GM21447 (cell line): Measurements from ENCODE around the gene CST5.
"Not testable (repeated sequence)": the region's sequence is repeated elsewhere in the genome, so short reads cannot be mapped to it uniquely, and the experiment has no call there.

ENCODE experiments used
- ATAC-seq: cut with Tn5 transposase; IDR thresholded peaks from one replicate; pipeline ENCODE4 v1.9.1; 2021; ENCODE audit not compliant: unreplicated experiment

Gene CST5, protein sequence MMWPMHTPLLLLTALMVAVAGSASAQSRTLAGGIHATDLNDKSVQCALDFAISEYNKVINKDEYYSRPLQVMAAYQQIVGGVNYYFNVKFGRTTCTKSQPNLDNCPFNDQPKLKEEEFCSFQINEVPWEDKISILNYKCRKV

DNA sequence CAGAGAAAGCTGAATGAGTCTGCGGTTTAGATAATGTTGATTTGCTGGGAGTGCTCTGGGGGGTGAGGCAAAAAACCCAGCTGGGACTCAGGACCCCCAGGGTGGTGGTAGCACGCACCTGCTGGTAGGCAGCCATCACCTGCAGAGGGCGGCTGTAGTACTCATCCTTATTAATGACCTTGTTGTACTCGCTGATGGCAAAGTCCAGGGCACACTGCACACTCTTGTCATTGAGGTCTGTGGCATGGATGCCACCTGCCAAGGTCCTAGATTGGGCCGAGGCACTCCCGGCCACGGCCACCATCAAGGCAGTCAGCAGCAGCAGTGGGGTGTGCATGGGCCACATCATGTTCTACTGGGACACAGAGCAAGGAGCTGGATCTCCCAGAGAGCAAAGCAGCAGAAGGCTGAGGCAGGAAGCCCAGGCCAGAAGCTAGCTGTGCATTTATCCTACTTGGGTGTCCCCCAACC, at the start of gene CST5:
Gene CST5, minus strand, starts transcription at position 421 of the 471 bp plus-strand sequence. Its CDS starts 72 bp downstream, at position 349.
- ATAC-seq = no peak

DNA sequence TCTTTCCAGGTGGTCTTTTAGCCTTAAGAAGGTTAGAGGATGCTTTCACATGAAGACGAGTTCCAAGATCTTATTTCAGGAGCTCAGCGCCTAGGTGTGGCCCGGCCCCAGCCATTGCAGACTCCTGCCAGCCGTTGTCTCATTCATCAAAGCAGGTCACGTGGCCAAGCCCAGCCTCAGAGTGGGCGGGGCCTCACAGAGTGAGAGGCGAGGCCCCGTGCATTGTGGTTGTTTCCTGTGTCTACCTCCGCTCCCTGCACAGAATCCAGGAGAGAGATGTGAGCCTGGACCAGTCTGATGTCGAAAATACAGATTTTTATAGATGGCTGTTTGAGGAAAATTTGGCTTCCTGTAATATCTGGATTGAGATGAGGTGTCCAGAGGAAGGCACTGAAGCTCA, 49.2 kb upstream of the CST5 start:
- no peak for ATAC-seq

DNA sequence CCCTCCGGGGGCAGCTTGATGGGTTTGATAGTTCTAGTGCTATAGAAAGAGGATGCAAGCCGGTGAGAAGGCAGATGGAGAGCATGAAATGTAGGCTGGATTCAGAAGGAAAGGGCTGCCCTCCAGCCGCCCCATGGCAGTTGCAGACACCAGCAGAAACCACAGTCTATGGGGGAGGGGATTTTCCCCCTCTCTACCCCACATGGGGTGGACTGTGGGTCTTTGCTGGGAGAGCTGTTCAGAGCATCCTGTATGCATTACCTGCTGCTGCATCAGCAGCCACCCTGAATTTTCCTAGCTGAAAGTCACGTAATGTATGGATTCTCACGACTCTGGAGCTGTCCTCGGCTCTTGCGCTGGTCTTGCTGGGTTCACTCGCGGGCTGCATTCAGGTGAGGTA, 48.8 kb upstream of the CST5 start:
- no peak for ATAC-seq

DNA sequence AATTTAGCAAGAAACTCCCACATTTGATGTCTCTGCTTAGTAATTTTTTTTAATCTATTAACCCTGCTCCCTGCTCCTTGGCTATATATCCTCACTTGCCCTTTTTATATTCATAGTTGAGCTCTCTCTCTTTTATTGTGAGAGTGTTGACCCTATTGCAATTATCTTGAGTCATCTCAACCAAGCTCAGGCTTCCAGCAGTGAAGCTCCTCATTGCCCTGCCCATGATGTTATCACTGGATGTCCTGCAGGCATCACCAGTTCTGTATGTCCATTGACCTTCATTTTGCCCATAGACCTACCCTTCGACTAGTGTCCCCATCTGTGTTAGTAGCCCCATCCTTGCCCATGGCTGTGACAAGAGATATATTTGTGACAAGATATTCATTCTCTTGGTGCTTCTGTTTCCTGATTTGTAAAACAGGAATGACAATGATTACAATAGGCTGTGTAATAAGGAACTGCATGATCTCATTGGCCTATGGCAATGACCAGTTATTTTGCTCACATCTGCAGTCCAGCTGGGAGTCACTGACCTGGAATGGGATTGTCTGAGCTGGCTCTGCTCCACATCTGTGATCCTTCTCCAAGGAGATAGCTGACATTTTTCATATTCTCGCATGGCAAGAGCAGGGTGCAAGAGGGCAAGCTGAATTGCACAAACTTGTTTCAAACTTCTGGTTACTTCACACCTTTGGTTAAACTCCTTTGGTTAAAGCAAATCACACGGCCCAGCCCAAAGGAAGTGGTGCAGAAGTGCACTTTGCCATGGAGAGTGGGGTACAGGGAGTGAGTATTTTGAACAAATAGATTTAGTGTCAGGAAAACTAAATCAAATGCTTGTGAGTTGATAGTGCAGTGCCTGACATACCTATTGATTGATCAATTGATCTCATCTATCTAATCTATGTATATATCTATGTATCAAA, 47.7 kb upstream of the CST5 start:
- ATAC-seq = no peak

DNA sequence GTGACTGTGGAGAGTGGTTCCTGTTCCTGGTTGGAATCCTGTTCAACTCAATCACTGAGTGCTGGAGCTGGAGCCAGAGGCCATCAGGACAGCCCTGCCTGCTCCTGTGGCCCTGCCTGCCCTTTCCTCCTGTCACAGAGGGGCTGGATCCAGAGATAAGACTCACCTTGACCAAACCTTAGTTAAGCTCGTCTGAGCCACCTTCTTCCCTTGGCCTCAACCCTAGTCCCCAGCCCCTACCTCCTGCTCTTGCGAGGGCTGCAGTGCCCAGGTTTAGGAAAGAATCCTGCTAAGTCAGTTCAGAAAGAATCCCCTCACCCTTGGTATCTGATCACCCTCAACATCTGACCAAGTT, 47.0 kb upstream of the CST5 start:
- ATAC-seq = no peak

DNA sequence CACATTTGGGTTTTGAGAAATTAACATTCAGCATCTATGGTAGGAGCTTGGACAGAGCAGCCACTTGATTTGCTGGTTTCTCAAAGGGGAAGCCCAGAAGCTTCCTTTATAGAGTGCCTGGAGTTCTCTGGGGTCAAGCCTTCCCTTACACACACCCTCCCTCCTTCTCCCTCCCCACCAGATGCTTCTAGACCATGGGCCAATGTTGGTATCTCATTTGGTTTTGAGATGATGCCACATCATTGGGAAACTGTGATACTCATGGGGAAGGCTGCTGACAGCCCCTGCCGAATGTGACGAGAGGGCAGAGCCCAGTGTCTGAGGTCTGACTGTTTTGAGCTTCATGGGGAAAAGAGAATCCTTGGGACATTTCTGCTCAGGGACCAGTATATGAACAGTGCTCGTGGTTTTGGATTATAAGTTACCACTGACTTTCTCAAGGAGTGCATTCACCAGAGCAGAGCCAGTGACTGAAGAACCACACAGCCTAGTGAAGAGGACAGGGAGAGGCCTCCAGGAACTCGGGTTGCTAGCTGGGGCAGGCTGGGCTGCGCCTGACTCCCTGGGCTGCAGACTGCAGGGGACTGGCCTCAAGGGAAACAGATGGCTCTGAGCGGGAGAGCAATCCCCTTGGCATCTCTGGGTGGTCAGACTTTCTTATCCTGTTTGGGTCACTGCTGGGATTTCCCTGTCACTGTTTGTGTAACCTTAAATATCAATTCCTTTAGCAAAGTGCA, 46.4 kb upstream of the CST5 start:
- no peak for ATAC-seq

DNA sequence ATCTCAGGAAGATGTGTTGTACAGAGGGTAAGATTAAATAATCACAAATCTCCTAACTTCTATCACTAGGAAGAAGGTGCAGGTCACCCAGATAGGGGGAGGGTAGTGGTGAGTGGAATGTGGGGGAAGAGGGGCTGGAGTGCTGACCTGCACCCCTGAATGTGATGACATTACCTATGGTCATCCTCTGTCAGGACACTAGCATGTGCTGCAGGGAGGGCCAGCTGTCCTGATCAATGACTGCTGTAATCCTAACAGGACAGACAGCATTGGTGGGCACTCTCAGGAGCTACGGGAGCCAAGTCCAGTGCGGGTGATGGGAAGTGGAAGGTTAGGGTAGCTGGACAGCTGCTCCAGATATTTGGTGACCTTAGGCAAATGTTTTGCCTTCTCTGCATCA, 45.2 kb upstream of the CST5 start:
- no peak for ATAC-seq

DNA sequence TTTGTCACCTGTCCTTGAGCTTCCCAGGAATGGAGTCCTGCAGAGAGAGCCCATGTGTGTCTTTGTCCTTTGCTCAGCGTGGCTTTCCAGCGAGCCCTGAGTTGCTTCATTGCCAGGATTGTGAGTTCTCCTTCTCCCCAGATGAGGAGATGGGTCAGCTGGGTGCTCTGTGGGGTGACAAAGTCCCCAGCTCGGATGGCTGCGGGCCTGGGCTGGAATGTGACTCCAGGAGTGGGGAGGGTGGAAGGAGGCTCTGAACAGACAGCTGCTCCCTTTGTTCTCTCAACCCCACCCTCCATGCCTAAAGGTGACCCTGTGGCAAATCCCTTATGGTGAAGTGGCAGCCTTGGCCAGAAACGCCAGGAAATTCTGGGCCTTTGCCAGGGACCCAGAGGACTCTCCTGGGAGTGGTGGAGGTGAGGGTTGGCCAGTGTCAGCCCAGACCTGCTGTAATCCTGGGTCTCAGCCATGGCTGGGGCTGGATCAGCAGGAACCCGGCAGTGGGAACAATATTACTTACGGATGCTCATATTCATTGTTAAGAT, 44.4 kb upstream of the CST5 start:
- ATAC-seq = no peak

DNA sequence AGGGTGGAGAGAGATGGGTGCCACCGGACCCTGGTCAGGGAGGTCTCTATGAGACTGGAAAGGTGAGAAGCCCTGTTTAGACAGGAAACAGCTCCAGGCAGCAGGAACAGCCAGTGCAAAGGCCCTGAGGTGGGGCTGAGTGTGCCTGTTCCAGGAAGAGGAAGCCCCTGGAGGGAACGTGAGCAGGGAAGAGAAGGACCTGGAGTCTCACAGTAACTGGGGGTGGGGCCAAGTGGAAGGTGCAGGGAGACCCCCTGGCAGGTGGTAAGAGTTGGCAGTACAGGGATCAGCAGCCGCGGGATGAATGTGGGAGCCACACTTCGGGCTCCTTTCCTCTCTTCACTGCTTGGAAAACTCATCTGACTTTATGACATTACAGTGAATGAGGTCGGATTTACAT, 43.8 kb upstream of the CST5 start:
- ATAC-seq = no peak

DNA sequence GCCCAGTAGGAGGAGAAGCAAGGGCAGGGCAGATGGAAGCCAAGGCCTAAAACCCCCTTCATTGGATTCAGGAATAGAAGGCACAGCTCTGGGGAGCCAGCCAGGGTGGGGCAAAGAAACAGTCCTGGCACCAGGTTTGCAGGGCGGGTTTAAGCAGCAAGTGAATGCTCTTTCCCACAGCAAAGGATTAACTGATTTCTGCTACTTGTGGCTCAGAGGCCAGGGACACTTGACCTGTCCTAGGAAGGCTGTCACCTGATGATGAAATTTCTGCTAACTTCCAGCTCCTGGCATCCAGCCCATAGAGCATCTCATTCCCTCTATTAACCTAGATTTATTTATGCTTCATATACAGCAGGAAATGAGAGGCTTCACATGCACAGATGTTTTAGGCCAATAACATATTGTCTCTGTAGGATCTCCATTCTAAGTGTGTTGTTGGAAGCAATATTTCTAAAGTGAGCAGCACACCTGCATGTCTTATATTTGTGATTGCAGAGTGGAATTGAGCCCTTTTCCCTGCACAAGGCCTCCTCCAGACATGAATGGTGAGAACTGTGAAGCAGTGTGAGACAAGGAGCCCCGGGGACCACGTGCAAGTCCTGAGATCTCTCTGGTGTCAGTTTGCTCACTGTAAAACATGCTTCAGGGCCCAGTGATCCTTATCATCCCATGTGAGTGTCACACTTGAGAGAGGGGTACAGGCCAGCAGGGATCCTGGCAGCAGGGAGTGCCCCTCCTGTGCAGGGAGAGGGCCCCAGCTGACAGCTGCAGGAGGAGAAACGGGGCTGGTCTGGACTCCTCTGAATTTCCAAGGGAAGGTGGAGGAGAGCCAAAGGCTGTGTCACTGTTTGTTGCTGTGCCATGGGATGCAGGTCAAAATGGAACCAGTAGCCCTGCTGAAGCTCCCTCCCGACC, 41.1 kb upstream of the CST5 start:
- no peak for ATAC-seq

DNA sequence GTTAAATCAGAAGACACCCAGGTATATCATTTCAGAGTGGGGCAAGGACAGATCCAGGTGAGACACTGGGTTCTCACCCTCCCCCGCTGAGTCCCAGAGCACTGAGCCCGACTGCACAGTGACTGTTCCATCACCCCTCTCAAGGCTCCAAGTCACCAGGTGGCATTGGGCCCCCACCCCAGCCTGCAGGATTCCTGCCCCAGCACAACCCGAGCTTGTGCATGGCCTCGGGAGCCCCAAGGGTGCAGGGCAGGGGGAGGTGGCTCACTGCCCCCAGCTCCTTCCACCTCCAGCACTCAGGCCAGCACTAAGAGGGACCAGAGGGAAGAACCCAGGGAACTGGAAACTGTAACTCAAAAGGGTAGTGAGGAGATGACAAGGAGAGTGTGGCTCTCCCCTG, 39.3 kb upstream of the CST5 start:
- ATAC-seq = no peak

DNA sequence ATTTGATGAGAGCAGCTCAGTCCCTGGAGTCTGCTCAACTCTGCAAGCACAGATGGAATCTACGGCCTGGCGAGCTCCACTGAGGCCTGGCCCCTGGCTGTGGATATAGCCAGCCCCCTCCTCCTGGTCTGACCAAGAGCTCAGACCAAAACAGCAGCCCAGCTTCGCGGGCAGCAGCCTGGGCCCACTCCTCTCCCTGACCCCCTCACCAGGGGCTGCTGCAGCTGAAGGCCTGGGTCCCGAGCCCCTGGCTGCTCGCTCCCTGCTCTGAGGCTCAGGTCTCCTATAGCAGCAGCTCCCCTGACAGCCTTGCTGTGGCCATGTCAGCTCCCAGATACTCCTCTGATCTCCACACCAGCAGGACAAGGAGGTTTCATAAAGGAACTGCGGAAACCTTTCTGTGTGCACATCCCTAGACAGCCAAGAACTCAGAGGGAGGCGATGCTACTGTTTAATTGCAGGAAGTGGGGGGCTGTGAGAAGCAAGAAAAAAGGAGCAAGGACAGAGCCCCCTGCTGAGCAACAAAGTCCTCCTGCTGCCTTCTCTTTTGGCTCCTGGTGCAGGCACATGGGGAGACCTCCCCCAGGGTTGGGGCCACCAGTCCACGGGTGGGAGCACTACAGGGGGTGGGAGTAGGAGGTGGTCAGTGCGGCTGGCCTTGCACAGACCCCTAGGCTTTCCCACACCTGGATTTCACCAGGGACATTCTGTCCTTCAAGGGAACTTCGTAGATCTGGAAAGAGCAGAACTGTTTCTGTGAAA, 38.7 kb upstream of the CST5 start:
- no peak for ATAC-seq

DNA sequence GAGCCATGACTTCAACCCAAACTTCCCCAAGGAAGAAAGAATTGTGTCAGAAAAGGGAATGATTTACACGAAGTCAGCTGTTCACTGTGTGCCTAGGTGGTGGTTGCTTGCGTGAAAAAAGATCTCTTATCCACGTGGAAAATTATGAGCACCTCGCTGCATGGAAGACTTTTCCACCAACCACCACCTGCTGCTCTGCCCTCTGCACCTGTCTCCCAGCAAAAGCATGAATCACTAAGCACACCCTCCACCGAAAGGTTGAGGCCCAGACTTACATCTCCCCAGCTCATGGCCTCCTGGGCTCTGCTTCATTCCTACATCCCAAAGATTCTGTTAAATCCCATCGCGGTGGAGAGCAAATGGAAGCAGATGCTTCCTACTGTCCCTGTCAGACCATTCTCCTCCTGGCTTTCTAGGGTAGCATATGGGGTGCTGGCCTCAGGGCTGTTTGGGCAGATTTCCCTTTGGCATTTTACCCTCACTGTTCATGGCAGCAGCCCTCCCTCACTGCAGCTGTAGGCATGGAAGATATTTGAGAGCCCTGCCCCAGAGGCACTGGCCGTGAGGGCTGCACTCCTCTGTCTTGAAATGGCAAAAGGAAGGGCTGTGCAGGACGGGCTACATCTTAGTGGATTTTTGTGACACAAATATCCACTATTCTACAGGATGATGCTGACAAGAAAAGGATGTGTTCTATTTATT, 37.6 kb upstream of the CST5 start:
- no peak for ATAC-seq

DNA sequence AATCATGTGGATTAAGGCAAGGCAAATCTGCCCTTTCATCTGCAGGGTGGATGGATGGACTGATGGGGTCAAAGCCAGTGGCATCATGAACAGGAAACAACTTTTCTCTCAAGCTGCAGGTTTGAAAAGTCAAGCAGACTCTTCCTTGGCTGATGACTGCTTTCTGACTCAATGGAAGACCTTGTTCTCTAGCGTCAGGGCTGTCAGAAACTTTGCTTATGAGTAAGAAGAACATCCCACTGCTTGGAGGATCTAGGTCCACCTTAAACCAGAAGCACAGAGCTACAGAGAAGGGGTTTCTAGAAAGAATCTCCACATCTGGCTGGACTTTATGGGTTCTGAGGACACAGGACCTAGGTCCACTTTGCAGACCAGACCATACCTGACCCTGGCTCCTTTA, 36.3 kb upstream of the CST5 start:
- ATAC-seq = no peak

DNA sequence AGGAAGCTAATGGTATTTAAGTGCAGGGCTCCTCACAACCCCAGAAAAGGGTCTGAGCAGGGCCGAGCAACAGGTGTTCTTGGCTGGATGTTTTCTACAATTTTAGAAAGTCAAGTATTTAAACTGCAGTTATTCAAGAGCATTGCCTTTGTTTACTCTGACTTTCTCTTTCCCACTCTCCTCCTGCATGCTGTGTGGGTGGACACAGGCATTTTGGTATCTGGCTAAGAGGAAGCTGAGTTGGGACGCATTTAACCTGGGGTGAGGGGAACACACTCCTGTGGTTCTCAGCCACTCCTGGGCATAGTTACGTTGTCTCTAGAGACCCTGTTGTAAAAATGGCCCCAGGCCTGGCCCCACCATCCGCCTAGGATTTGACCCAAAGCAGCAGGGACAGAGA, 34.9 kb upstream of the CST5 start:
- not testable (repeated sequence) for ATAC-seq

DNA sequence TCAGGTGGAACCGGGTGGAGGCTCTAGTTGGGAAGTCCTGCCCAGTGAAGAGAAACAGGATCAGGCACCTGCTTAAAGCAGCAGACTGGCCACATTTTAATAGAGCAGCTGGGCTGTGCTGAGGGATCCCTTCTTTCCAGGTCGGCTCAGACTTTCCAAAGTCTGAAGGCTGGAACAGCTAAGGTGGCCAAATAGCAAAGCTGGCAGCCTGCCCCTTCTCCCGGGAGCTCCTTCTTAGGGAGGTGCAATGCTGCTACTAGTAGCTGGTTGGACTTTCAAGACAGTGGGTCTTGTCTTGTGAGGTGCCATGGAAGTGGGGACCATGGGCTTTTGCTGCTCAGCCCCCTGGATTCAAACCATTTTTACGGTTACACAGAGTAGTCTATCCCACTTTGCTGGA, 30.7 kb upstream of the CST5 start:
- no peak for ATAC-seq

DNA sequence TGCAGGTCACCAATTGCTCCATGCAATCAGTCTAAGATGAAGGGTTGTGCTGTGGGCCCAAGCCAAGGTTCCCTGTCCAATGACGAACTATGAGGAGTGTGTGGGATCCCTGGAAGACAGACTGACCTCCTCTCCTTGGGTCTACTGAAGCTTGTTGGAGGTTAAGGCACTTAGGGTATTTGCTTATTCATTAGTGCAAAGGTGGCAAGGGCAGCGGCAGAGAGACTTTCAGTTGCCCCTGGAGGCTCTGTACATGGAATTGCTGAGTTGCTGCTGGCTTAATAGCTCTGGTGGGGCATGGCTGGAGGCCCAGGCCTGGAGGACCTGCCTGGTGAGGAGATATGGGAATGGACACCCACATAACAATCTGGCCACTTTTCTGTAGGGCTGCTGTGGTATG, 29.8 kb upstream of the CST5 start:
- ATAC-seq = no peak

DNA sequence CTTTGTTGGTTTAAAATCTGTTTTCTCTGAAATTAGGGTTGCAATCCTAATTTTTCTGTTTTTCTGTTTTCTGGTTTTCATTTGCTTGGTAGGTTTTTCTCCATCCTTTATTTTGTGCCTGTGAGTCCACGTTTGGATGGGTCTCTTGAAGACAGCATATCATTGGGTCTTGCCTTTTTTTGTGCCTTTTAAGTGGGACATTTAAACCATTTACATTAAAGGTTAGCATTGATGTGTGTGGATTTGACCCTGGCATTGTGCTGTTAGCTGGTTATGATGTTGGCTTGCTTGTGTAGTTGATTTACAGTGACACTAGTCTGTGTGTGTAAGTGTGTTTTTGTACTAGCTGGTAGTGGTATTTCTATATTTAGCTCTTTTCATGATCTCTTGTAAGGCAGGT, 28.0 kb upstream of the CST5 start:
- no peak for ATAC-seq

DNA sequence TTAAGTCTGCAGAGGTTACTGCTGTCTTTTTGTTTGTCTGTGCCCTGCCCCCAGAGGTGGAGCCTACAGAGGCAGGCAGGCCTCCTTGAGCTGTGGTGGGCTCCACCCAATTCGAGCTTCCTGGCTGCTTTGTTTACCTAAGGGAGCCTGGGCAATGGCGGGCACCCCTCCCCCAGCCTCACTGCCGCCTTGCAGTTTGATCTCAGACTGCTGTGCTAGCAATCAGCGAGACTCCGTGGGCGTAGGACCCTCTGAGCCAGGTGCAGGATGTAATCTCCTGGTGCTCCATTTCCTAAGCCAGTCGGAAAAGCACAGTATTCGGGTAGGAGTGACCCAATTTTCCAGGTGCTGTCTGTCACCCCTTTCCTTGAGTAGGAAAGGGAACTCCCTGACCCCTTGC, 22.8 kb upstream of the CST5 start:
- not testable (repeated sequence) for ATAC-seq
